Measurements from ENCODE around the gene KDM2A.
"Not testable (repeated sequence)": the region's sequence is repeated elsewhere in the genome, so short reads cannot be mapped to it uniquely, and the experiment has no call there.

KDM2A gene

GRCh38 chr11:67168911-67169310 lies 49.8 kb downstream of the KDM2A start:
- H3K4me1 Mint-ChIP-seq (ENCODE audit: low read depth); H3K27ac Mint-ChIP-seq; H3K4me3 Mint-ChIP-seq; H3K9me3 Mint-ChIP-seq; H3K27me3 Mint-ChIP-seq (ENCODE audit: low read depth): not testable (repeated sequence)
- H3K36me3 Mint-ChIP-seq (ENCODE audit: low read depth): peaks cover 11% of the 10 kb centered on the region

- Mint-ChIP-seq H3K4me3 (no peak overlapping the region), H3K27ac (no peak overlapping the region), H3K9me3 (no peaks in the 10 kb centered on the region), H3K36me3 (ENCODE audit: low read depth) (peaks cover 7% of the 10 kb centered on the region), H3K27me3 (ENCODE audit: low read depth) (no peaks in the 10 kb centered on the region), H3K4me1 (ENCODE audit: low read depth) (peaks cover 12% of the 10 kb centered on the region)
These were observed 55.2 kb downstream of the KDM2A start for GRCh38 chr11:67174311-67174710.

GRCh38 chr11:67177399-67178281 lies 58.6 kb downstream of the KDM2A start:
- H3K27me3 Mint-ChIP-seq (ENCODE audit: low read depth): no peaks in the 10 kb centered on the region
- no peak overlapping the region for H3K4me3 Mint-ChIP-seq
- peaks cover 4% of the 10 kb centered on the region for H3K36me3 Mint-ChIP-seq (ENCODE audit: low read depth)
- H3K4me1 Mint-ChIP-seq (ENCODE audit: low read depth): peaks cover 10% of the 10 kb centered on the region
- H3K27ac Mint-ChIP-seq: no peak overlapping the region
- no peaks in the 10 kb centered on the region for H3K9me3 Mint-ChIP-seq

GRCh38 chr11:67178421-67178820 lies 59.4 kb downstream of the KDM2A start:
- peaks cover 10% of the 10 kb centered on the region for H3K4me1 Mint-ChIP-seq (ENCODE audit: low read depth)
- no peak overlapping the region for H3K4me3 Mint-ChIP-seq
- no peaks in the 10 kb centered on the region for H3K27me3 Mint-ChIP-seq (ENCODE audit: low read depth)
- H3K27ac Mint-ChIP-seq: no peak overlapping the region
- H3K36me3 Mint-ChIP-seq (ENCODE audit: low read depth): peaks cover 10% of the 10 kb centered on the region
- no peaks in the 10 kb centered on the region for H3K9me3 Mint-ChIP-seq

- Mint-ChIP-seq H3K4me3 (no peak overlapping the region), H3K4me1 (ENCODE audit: low read depth) (peaks cover 10% of the 10 kb centered on the region), H3K9me3 (no peaks in the 10 kb centered on the region), H3K36me3 (ENCODE audit: low read depth) (peaks cover 10% of the 10 kb centered on the region), H3K27ac (no peak overlapping the region), H3K27me3 (ENCODE audit: low read depth) (no peaks in the 10 kb centered on the region)
These were observed 59.8 kb downstream of the KDM2A start for GRCh38 chr11:67178878-67179277.

GRCh38 chr11:67179892-67180490 lies 60.9 kb downstream of the KDM2A start:
- peaks cover 8% of the 10 kb centered on the region for H3K4me1 Mint-ChIP-seq (ENCODE audit: low read depth)
- no peaks in the 10 kb centered on the region for H3K27me3 Mint-ChIP-seq (ENCODE audit: low read depth)

GRCh38 chr11:67194096-67194495 lies 75.0 kb downstream of the KDM2A start:
- Mint-ChIP-seq H3K4me1 (ENCODE audit: low read depth) (peaks cover 4% of the 10 kb centered on the region), H3K4me3 (no peak overlapping the region), H3K36me3 (ENCODE audit: low read depth) (peaks cover 10% of the 10 kb centered on the region), H3K9me3 (no peaks in the 10 kb centered on the region), H3K27ac (no peak overlapping the region), H3K27me3 (ENCODE audit: low read depth) (no peaks in the 10 kb centered on the region)

More at GRCh38 chr11:67179892-67180490, 60.9 kb downstream of the KDM2A start:
- Mint-ChIP-seq H3K36me3 (ENCODE audit: low read depth) (peaks cover 15% of the 10 kb centered on the region), H3K9me3 (no peaks in the 10 kb centered on the region), H3K27ac (no peak overlapping the region), H3K4me3 (no peak overlapping the region)

GRCh38 chr11:67195971-67196456 lies 77.0 kb downstream of the KDM2A start:
- no peak overlapping the region for H3K4me3 Mint-ChIP-seq
- peaks cover 3% of the 10 kb centered on the region for H3K4me1 Mint-ChIP-seq (ENCODE audit: low read depth)
- H3K27ac Mint-ChIP-seq: no peak overlapping the region
- peaks cover 9% of the 10 kb centered on the region for H3K36me3 Mint-ChIP-seq (ENCODE audit: low read depth)
- H3K27me3 Mint-ChIP-seq (ENCODE audit: low read depth): no peaks in the 10 kb centered on the region
- H3K9me3 Mint-ChIP-seq: no peaks in the 10 kb centered on the region

GRCh38 chr11:67197606-67198005 lies 78.5 kb downstream of the KDM2A start:
- no peak overlapping the region for H3K27ac Mint-ChIP-seq
- H3K4me3 Mint-ChIP-seq: no peak overlapping the region
- peaks cover 14% of the 10 kb centered on the region for H3K36me3 Mint-ChIP-seq (ENCODE audit: low read depth)
- H3K9me3 Mint-ChIP-seq: no peaks in the 10 kb centered on the region
- no peaks in the 10 kb centered on the region for H3K27me3 Mint-ChIP-seq (ENCODE audit: low read depth)
- peaks cover 5% of the 10 kb centered on the region for H3K4me1 Mint-ChIP-seq (ENCODE audit: low read depth)

GRCh38 chr11:67198781-67199180 lies 79.7 kb downstream of the KDM2A start:
- H3K27ac Mint-ChIP-seq: not testable (repeated sequence)

GRCh38 chr11:67199751-67200150 lies 80.7 kb downstream of the KDM2A start:
- H3K9me3 Mint-ChIP-seq: no peaks in the 10 kb centered on the region
- peaks cover 5% of the 10 kb centered on the region for H3K4me1 Mint-ChIP-seq (ENCODE audit: low read depth)
- H3K36me3 Mint-ChIP-seq (ENCODE audit: low read depth): peaks cover 16% of the 10 kb centered on the region
- H3K27me3 Mint-ChIP-seq (ENCODE audit: low read depth): no peaks in the 10 kb centered on the region
- no peak overlapping the region for H3K4me3 Mint-ChIP-seq
- H3K27ac Mint-ChIP-seq: no peak overlapping the region

More at GRCh38 chr11:67198781-67199180, 79.7 kb downstream of the KDM2A start:
- peaks cover 16% of the 10 kb centered on the region for H3K36me3 Mint-ChIP-seq (ENCODE audit: low read depth)
- not testable (repeated sequence) for H3K4me3 Mint-ChIP-seq; H3K4me1 Mint-ChIP-seq (ENCODE audit: low read depth); H3K27me3 Mint-ChIP-seq (ENCODE audit: low read depth); H3K9me3 Mint-ChIP-seq

GRCh38 chr11:67202028-67202427 lies 83.0 kb downstream of the KDM2A start:
- peak overlapping the region; percentile 14 for H3K27ac Mint-ChIP-seq
- no peak overlapping the region for H3K4me3 Mint-ChIP-seq
- no peaks in the 10 kb centered on the region for H3K9me3 Mint-ChIP-seq
- peaks cover 8% of the 10 kb centered on the region for H3K4me1 Mint-ChIP-seq (ENCODE audit: low read depth)
- H3K27me3 Mint-ChIP-seq (ENCODE audit: low read depth): no peaks in the 10 kb centered on the region
- H3K36me3 Mint-ChIP-seq (ENCODE audit: low read depth): peaks cover 19% of the 10 kb centered on the region

GRCh38 chr11:67204822-67205221 lies 85.8 kb downstream of the KDM2A start:
- Mint-ChIP-seq H3K27me3 (ENCODE audit: low read depth) (no peaks in the 10 kb centered on the region), H3K27ac (no peak overlapping the region), H3K9me3 (no peaks in the 10 kb centered on the region), H3K4me1 (ENCODE audit: low read depth) (peaks cover 5% of the 10 kb centered on the region), H3K4me3 (no peak overlapping the region), H3K36me3 (ENCODE audit: low read depth) (peaks cover 27% of the 10 kb centered on the region)

GRCh38 chr11:67209222-67209621 lies 90.2 kb downstream of the KDM2A start:
- H3K27me3 Mint-ChIP-seq (ENCODE audit: low read depth); H3K9me3 Mint-ChIP-seq; H3K27ac Mint-ChIP-seq; H3K4me3 Mint-ChIP-seq: not testable (repeated sequence)
- Mint-ChIP-seq H3K4me1 (ENCODE audit: low read depth) (peaks cover 12% of the 10 kb centered on the region), H3K36me3 (ENCODE audit: low read depth) (peaks cover 28% of the 10 kb centered on the region)
